Trophoblast cell (in vitro differentiated cells and primary cell): ENCODE results near the gene PRICKLE3.

Experiments used
- DNase-seq, 2 donors: peaks; one replicate each; pipeline ENCODE4 v3.0.0-alpha.2; 2016
- H2AFZ ChIP-seq: 2 replicates; pipeline ENCODE4 v1.6.1; 2013; ENCODE audit warnings: low read length, moderate library complexity, mild to moderate bottlenecking; ENCODE audit not compliant: insufficient read depth, poor library complexity
- H2AK5ac ChIP-seq: 2 replicates; pipeline ENCODE4 v1.6.1; 2013; ENCODE audit warnings: mild to moderate bottlenecking, low read length
- H2BK120ac ChIP-seq: 2 replicates; pipeline ENCODE4 v1.6.1; 2013; ENCODE audit warnings: low read length, mild to moderate bottlenecking, moderate library complexity; ENCODE audit not compliant: insufficient read depth, poor library complexity
- H2BK12ac ChIP-seq: 2 replicates; pipeline ENCODE4 v1.6.1; 2013; ENCODE audit warnings: mild to moderate bottlenecking, low read length, moderate library complexity
- H2BK5ac ChIP-seq: 2 replicates; pipeline ENCODE4 v1.6.1; 2013; ENCODE audit warnings: low read length, low read depth, moderate library complexity, mild to moderate bottlenecking; ENCODE audit not compliant: poor library complexity
- H3K14ac ChIP-seq: 2 replicates; pipeline ENCODE4 v1.6.1; 2013; ENCODE audit warnings: mild to moderate bottlenecking, low read length
- H3K18ac ChIP-seq: 2 replicates; pipeline ENCODE4 v1.6.1; 2013; ENCODE audit warnings: mild to moderate bottlenecking, low read length
- H3K23ac ChIP-seq: 2 replicates; pipeline ENCODE4 v1.6.1; 2013; ENCODE audit warnings: low read length
- H3K27ac ChIP-seq: 2 replicates; pipeline ENCODE4 v1.5.1; 2013; ENCODE audit warnings: low read depth, mild to moderate bottlenecking, inconsistent platforms, low read length, moderate library complexity
- H3K27me3 ChIP-seq: 2 replicates; pipeline ENCODE4 v1.6.1; 2013; ENCODE audit warnings: inconsistent platforms, mild to moderate bottlenecking, low read length, moderate library complexity; ENCODE audit not compliant: insufficient read depth
- H3K36me3 ChIP-seq, 2 experiments: 1 replicate in 1 of 2; 2 replicates in 1 of 2; pipeline ENCODE4 v1.6.1; 2013; ENCODE audit warnings: low read length in 2 of 2, mild to moderate bottlenecking in 2 of 2, moderate library complexity in 1 of 2; ENCODE audit not compliant: insufficient read depth in 2 of 2, control insufficient read depth in 1 of 2
- H3K4ac ChIP-seq: 2 replicates; pipeline ENCODE4 v1.6.1; 2013; ENCODE audit warnings: low read depth, mild to moderate bottlenecking, low read length, moderate library complexity
- H3K4me1 ChIP-seq, 2 experiments: 1 replicate in 1 of 2; 2 replicates in 1 of 2; pipeline ENCODE4 v1.6.1; 2013; ENCODE audit warnings: low read length in 2 of 2, mild to moderate bottlenecking in 2 of 2, moderate library complexity in 1 of 2; ENCODE audit not compliant: insufficient read depth in 2 of 2, control insufficient read depth in 1 of 2
- H3K4me2 ChIP-seq: 2 replicates; pipeline ENCODE4 v1.6.1; 2013; ENCODE audit warnings: inconsistent platforms, mild to moderate bottlenecking, low read length, moderate library complexity
- H3K4me3 ChIP-seq: 2 replicates; pipeline ENCODE4 v1.5.1; 2013; ENCODE audit warnings: mild to moderate bottlenecking, low read depth, low read length, inconsistent platforms
- H3K79me1 ChIP-seq: one replicate; pipeline ENCODE4 v1.6.1; 2013; ENCODE audit warnings: low read length
- H3K79me2 ChIP-seq: 2 replicates; pipeline ENCODE4 v1.6.1; 2013; ENCODE audit warnings: low read length, mild to moderate bottlenecking; ENCODE audit not compliant: control insufficient read depth, insufficient read depth, poor library complexity
- H3K9ac ChIP-seq: 2 replicates; pipeline ENCODE4 v1.6.1; 2013; ENCODE audit warnings: mild to moderate bottlenecking, low read length
- H3K9me3 ChIP-seq: 2 replicates; pipeline ENCODE4 v1.6.1; 2013; ENCODE audit warnings: low read depth, mild to moderate bottlenecking, control low read depth, inconsistent platforms, low read length; ENCODE audit not compliant: insufficient read depth
- H4K12ac ChIP-seq: 2 replicates; pipeline ENCODE4 v1.6.1; 2013; ENCODE audit warnings: low read depth, mild to moderate bottlenecking, low read length, moderate library complexity
- H4K8ac ChIP-seq: 2 replicates; pipeline ENCODE4 v1.6.1; 2013; ENCODE audit warnings: low read depth, mild to moderate bottlenecking, low read length, moderate library complexity
- H4K91ac ChIP-seq: one replicate; pipeline ENCODE4 v1.6.1; 2013; ENCODE audit warnings: low read depth, mild to moderate bottlenecking, low read length, moderate library complexity
- WGBS: extraction: QIAGEN DNeasy Blood & Tissue Kit; methylation state at CpG from one replicate; pipeline ENCODE4 v1.1.7; 2013; ENCODE audit warnings: missing lambda C conversion rate; ENCODE audit not compliant: insufficient read length, insufficient coverage; ENCODE audit errors: extremely low coverage; 5-methylcytosine and 5-hydroxymethylcytosine counted together

The PRICKLE3 gene

DNA sequence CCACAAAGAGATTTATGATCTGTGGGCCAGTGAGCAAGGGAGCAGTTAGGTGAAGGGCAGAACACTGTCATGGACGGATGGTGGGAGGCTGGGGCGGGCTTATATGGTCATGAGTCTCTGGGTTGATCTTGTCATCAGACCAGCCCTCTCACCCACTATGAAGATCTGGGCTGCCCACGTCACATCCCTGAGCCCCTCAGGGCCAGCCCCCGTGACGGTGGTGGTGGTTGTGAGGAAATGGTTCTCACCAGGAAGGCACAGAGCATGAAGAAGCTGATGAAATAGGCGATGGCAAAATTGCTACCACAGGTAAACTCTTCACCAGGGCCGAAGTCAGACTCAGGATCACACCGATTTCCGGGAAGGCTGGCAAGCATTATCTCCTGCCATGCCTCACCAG, 24.9 kb upstream of the PRICKLE3 start:
- Histone ChIP-seq H3K4me1 (no peaks in the 10 kb centered on the region), H3K27ac (no peak overlapping the region), H4K8ac (no peak overlapping the region), H3K27me3 (no peaks in the 10 kb centered on the region), H2BK12ac (no peak overlapping the region), H2AFZ (no peak overlapping the region), H3K4me2 (no peak overlapping the region), H3K4ac (no peak overlapping the region), H3K9me3 (no peaks in the 10 kb centered on the region), H3K79me1 (no peaks in the 10 kb centered on the region), H2BK5ac (no peak overlapping the region), H2BK120ac (no peak overlapping the region), H2AK5ac (no peak overlapping the region), H3K9ac (no peak overlapping the region), H3K36me3 (no peaks in the 10 kb centered on the region), H3K14ac (no peak overlapping the region), H3K18ac (no peak overlapping the region), H3K79me2 (no peaks in the 10 kb centered on the region), H3K23ac (no peak overlapping the region), H4K12ac (no peak overlapping the region), H4K91ac (no peak overlapping the region), H3K4me3 (no peak overlapping the region)
- WGBS, result no CpG with 5 or more reads among the region's 9 CpGs
- no peak for DNase-seq

DNA sequence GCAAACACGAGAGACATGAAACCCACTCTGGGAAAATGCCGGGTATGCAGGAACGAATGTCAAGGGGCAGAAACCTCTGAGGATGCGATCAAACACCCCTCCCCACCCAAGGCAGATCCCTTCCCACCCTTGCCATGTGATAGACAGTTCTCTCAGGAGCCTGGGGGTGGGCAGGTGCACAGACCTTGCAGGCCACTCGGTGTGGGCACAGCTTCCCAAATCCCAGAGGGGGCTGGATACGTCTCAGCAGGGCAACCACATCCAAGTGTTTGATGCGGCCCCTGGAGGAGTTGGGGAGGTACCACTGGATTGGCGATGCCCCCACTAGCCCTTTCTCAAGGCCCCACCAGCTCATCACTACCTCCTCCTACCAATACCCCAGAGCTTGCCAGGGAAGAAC, 24.2 kb upstream of the PRICKLE3 start:
- H3K9ac ChIP-seq, result no peak overlapping the region
- H3K4me1 ChIP-seq, result no peaks in the 10 kb centered on the region
- no peak overlapping the region for H2AFZ ChIP-seq
- no peak overlapping the region for H3K27ac ChIP-seq
- H2BK12ac ChIP-seq, result no peak overlapping the region
- no peak overlapping the region for H3K4me3 ChIP-seq
- H2BK120ac ChIP-seq, result no peak overlapping the region
- DNase-seq, result no peak
- H4K12ac ChIP-seq, result no peak overlapping the region
- WGBS, result no CpG with 5 or more reads among the region's 8 CpGs
- H2AK5ac ChIP-seq, result no peak overlapping the region
- H3K4ac ChIP-seq, result no peak overlapping the region
- H4K91ac ChIP-seq, result no peak overlapping the region
- H4K8ac ChIP-seq, result no peak overlapping the region
- H3K36me3 ChIP-seq, result no peaks in the 10 kb centered on the region
- no peaks in the 10 kb centered on the region for H3K9me3 ChIP-seq
- no peak overlapping the region for H2BK5ac ChIP-seq
- no peaks in the 10 kb centered on the region for H3K79me2 ChIP-seq
- H3K27me3 ChIP-seq, result no peaks in the 10 kb centered on the region
- H3K23ac ChIP-seq, result no peak overlapping the region
- H3K79me1 ChIP-seq, result no peaks in the 10 kb centered on the region
- no peak overlapping the region for H3K18ac ChIP-seq
- H3K14ac ChIP-seq, result no peak overlapping the region
- H3K4me2 ChIP-seq, result no peak overlapping the region

DNA sequence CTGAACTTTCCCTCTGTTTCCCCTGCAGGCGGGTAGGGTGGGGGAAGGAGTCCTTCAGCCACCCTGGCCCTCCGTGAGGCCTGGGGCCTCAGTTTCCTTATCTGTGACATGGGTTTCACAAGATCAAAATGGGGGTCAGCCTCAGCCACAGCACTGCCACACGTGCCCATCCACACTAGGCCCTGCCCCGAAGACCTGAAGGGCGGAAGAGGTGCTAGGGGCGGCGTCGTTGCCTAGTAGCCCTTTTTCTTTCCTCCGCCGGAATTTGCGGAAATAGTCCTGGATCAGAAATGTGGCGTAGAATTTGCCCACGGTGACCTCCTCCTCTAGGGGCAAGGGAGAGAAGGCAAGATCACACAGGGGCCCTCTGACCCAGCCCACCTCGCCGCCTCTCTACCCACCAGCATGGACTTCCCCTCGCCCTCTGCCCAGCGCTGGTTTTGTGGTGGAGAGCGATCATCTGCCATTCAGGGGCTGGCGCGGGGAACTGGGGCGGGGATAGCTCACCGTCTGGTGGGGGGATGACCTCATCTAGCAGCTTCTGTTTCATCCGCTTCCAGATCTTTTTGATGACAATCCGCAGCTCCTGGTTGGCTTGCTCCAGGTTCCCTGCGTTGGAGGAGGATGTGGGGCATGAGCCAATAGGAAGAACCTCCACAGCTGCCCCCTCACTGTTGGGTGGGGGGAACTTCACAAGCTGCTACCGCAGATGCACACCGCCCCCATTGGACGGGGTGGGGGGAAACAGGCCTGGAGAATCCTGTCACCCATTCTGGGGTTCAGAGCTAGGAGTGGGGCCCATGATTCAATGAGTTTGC, 23.5 kb upstream of the PRICKLE3 start:
- no peak overlapping the region for H4K12ac ChIP-seq
- no peak for DNase-seq
- no peak overlapping the region for H2BK120ac ChIP-seq
- H3K27me3 ChIP-seq, result no peaks in the 10 kb centered on the region
- H2BK5ac ChIP-seq, result no peak overlapping the region
- no peak overlapping the region for H3K18ac ChIP-seq
- H2AK5ac ChIP-seq, result no peak overlapping the region
- no peak overlapping the region for H3K4ac ChIP-seq
- H3K4me2 ChIP-seq, result no peak overlapping the region
- H4K8ac ChIP-seq, result no peak overlapping the region
- no peaks in the 10 kb centered on the region for H3K9me3 ChIP-seq
- H3K4me3 ChIP-seq, result no peak overlapping the region
- no peak overlapping the region for H3K14ac ChIP-seq
- no peaks in the 10 kb centered on the region for H3K79me1 ChIP-seq
- H3K4me1 ChIP-seq, result no peaks in the 10 kb centered on the region
- no peaks in the 10 kb centered on the region for H3K79me2 ChIP-seq
- no peak overlapping the region for H2BK12ac ChIP-seq
- no peak overlapping the region for H3K23ac ChIP-seq
- no peaks in the 10 kb centered on the region for H3K36me3 ChIP-seq
- H3K27ac ChIP-seq, result no peak overlapping the region
- no CpG with 5 or more reads among the region's 28 CpGs for WGBS
- H2AFZ ChIP-seq, result no peak overlapping the region
- no peak overlapping the region for H3K9ac ChIP-seq
- H4K91ac ChIP-seq, result no peak overlapping the region

DNA sequence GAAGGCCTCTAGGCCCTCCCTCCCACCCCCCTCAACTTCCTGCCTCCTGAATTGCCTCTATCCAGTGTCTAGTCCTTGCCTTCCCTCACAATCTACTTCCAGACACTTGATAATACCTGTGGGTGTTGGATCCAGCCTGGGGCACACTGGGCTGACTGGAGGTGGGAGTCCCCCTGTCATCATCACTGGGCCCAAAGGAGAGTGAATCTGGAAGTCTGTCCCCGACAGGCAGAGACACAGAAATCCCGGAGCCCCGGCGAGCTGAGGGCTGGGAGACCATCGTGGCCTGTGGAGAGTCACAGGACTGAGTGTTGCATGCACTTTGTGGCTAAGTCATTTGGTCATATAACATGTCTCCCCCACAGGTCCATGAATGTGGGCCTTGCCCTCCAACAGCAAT, 22.2 kb upstream of the PRICKLE3 start:
- no peak for DNase-seq
- Histone ChIP-seq H4K8ac (no peak overlapping the region), H3K4me2 (no peak overlapping the region), H3K4ac (no peak overlapping the region), H3K23ac (no peak overlapping the region), H3K79me1 (no peaks in the 10 kb centered on the region), H3K36me3 (no peaks in the 10 kb centered on the region), H3K4me3 (no peak overlapping the region), H2AK5ac (no peak overlapping the region), H2BK120ac (no peak overlapping the region), H2AFZ (no peak overlapping the region), H3K79me2 (no peaks in the 10 kb centered on the region), H3K4me1 (no peaks in the 10 kb centered on the region), H2BK12ac (no peak overlapping the region), H4K12ac (no peak overlapping the region), H3K9ac (no peak overlapping the region), H2BK5ac (no peak overlapping the region), H3K14ac (no peak overlapping the region), H4K91ac (no peak overlapping the region), H3K9me3 (no peaks in the 10 kb centered on the region), H3K18ac (no peak overlapping the region), H3K27ac (no peak overlapping the region), H3K27me3 (no peaks in the 10 kb centered on the region)
- no CpG with 5 or more reads among the region's 5 CpGs for WGBS
